OCI-LY1 (cell line): ENCODE measurements around the gene MIOX.

Experiments used
- H2AFZ ChIP-seq: fragments of 200-600 bp; sonication (generic), shearing (Covaris generic); 2 replicates; pipeline ENCODE4 v1.6.0; 2014; ENCODE audit warnings: antibody characterized with exemption, mild to moderate bottlenecking, low read length
- H3F3A ChIP-seq: fragments of 200-600 bp; sonication (generic), shearing (Covaris generic); 2 replicates; pipeline ENCODE4 v1.6.0; 2014; ENCODE audit warnings: mild to moderate bottlenecking, antibody characterized with exemption, low read length, moderate library complexity; ENCODE audit not compliant: insufficient read depth
- H3K27ac ChIP-seq: fragments of 200-600 bp; sonication (generic); 2 replicates; pipeline ENCODE4 v1.5.1; 2014; ENCODE audit warnings: low read length, mixed run types, mild to moderate bottlenecking, low read depth; ENCODE audit not compliant: poor library complexity, severe bottlenecking
- H3K27me3 ChIP-seq: fragments of 200-600 bp; sonication (generic); 2 replicates; pipeline ENCODE4 v1.6.0; 2014; ENCODE audit warnings: antibody characterized with exemption, mild to moderate bottlenecking, low read length, moderate library complexity; ENCODE audit not compliant: insufficient read depth
- H3K36me3 ChIP-seq: fragments of 200-600 bp; sonication (generic); 2 replicates; pipeline ENCODE4 v1.6.1; 2014; ENCODE audit warnings: mild to moderate bottlenecking, antibody characterized with exemption, low read length, moderate library complexity, mixed read lengths; ENCODE audit not compliant: insufficient read depth
- H3K4me1 ChIP-seq: fragments of 200-600 bp; sonication (generic); 2 replicates; pipeline ENCODE4 v1.5.1; 2014; ENCODE audit warnings: mild to moderate bottlenecking, low read length, moderate library complexity; ENCODE audit not compliant: insufficient read depth, severe bottlenecking
- H3K4me2 ChIP-seq: fragments of 200-600 bp; sonication (generic), shearing (Covaris generic); 2 replicates; pipeline ENCODE4 v1.6.1; 2014; ENCODE audit warnings: low read length
- H3K4me3 ChIP-seq: fragments of 200-600 bp; sonication (generic); 2 replicates; pipeline ENCODE4 v1.5.1; 2014; ENCODE audit warnings: low read length, low read depth, mild to moderate bottlenecking, mixed read lengths; ENCODE audit not compliant: poor library complexity, severe bottlenecking
- H3K79me2 ChIP-seq: fragments of 200-600 bp; shearing (Covaris generic); 2 replicates; pipeline ENCODE4 v1.6.1; 2016; ENCODE audit warnings: mixed run types, low read length, mixed read lengths; ENCODE audit not compliant: insufficient read depth
- H3K9ac ChIP-seq: fragments of 200-600 bp; sonication (generic), shearing (Covaris generic); 2 replicates; pipeline ENCODE4 v1.6.1; 2014; ENCODE audit warnings: mild to moderate bottlenecking, low read length, mixed read lengths
- H3K9me2 ChIP-seq: fragments of 200-600 bp; sonication (generic), shearing (Covaris generic); 2 replicates; pipeline ENCODE4 v1.6.1; 2014; ENCODE audit warnings: low read depth, mild to moderate bottlenecking, low read length, mixed read lengths
- H3K9me3 ChIP-seq: fragments of 200-600 bp; shearing (Covaris generic); 2 replicates; pipeline ENCODE4 v1.6.1; 2014; ENCODE audit warnings: low read length, mixed read lengths
- H4K20me1 ChIP-seq: fragments of 200-600 bp; sonication (generic), shearing (Covaris generic); 2 replicates; pipeline ENCODE4 v1.6.0; 2016; ENCODE audit warnings: mild to moderate bottlenecking, low read length; ENCODE audit not compliant: insufficient read depth
- EZH2 ChIP-seq: fragments of 200-600 bp; sonication (generic), shearing (Covaris generic); IDR thresholded peaks from 2 replicates; pipeline ENCODE4 v1.8.0; 2017; ENCODE audit warnings: borderline replicate concordance, mixed run types, mild to moderate bottlenecking, antibody characterized with exemption, low read length, moderate library complexity, mixed read lengths
- TF ChIP-seq, protein P1 (sequence below): fragments of 200-600 bp; sonication (generic), shearing (Covaris generic); IDR thresholded peaks from 2 replicates; pipeline ENCODE4 v1.5.1; 2017; ENCODE audit warnings: mild to moderate bottlenecking, antibody characterized with exemption, low read length, moderate library complexity, mixed read lengths

The MIOX gene

DNA sequence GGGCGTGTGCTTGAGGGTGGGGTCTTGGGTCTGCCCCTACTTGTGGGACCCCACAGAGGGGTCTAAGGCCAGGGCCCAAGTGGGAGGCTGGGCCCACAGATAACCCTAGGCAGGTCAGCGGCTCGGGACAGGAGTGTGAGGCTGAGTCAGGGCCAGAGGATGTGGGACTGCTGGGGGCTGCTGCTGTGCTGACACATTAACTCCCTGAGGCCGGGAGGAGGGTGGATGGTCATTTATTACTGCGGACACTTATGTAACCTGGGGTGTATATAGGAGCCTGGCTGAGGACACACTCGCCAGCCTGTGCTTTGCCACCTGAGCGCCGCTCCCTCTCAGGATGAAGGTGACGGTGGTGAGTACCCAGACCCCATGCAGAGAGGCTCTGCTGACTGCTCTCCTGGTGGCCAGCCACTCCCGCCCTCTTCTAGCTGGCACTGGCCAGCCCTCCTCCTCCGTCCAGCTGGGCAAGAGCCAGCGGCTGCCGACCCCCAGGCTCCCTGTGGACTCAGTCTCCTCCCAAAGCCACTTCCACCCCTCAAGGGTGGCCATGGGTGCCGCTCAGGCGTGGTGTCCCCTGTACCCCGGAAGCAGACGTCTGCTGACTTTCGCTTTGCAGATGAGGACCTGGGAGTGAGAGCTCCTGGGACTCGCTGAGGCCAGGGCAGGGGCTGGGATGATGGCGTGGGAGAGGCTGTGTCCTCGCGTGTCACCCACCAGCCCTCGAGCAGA, at the start of gene MIOX:
MIOX (plus strand) TSS at position 299 of the 729 bp plus-strand sequence; CDS start at position 338, 39 bp downstream.
- H3K36me3 ChIP-seq: no peaks in the 10 kb centered on the region
- H3F3A ChIP-seq: no peaks in the 10 kb centered on the region
- no peaks in the 10 kb centered on the region for H3K27me3 ChIP-seq
- H3K27ac ChIP-seq: no peak within 1 kb of the TSS
- H3K4me2 ChIP-seq: peak within 1 kb of the TSS; percentile 49
- no peak within 1 kb of the TSS; the same call in 1 of the 2 replicates for H2AFZ ChIP-seq
- H3K9me3 ChIP-seq: no peaks in the 10 kb centered on the region
- H3K9ac ChIP-seq: peak within 1 kb of the TSS; percentile 25; the same call in 1 of the 2 replicates
- no peaks in the 10 kb centered on the region for H3K79me2 ChIP-seq
- TF ChIP-seq, protein P1, sequence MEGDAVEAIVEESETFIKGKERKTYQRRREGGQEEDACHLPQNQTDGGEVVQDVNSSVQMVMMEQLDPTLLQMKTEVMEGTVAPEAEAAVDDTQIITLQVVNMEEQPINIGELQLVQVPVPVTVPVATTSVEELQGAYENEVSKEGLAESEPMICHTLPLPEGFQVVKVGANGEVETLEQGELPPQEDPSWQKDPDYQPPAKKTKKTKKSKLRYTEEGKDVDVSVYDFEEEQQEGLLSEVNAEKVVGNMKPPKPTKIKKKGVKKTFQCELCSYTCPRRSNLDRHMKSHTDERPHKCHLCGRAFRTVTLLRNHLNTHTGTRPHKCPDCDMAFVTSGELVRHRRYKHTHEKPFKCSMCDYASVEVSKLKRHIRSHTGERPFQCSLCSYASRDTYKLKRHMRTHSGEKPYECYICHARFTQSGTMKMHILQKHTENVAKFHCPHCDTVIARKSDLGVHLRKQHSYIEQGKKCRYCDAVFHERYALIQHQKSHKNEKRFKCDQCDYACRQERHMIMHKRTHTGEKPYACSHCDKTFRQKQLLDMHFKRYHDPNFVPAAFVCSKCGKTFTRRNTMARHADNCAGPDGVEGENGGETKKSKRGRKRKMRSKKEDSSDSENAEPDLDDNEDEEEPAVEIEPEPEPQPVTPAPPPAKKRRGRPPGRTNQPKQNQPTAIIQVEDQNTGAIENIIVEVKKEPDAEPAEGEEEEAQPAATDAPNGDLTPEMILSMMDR: no peak
- TF ChIP-seq EZH2: no peak
- peak within 1 kb of the TSS; percentile 19 for H3K4me3 ChIP-seq
- H3K9me2 ChIP-seq: no peaks in the 10 kb centered on the region
- peaks cover 34% of the 10 kb centered on the region for H3K4me1 ChIP-seq
- no peaks in the 10 kb centered on the region for H4K20me1 ChIP-seq

DNA sequence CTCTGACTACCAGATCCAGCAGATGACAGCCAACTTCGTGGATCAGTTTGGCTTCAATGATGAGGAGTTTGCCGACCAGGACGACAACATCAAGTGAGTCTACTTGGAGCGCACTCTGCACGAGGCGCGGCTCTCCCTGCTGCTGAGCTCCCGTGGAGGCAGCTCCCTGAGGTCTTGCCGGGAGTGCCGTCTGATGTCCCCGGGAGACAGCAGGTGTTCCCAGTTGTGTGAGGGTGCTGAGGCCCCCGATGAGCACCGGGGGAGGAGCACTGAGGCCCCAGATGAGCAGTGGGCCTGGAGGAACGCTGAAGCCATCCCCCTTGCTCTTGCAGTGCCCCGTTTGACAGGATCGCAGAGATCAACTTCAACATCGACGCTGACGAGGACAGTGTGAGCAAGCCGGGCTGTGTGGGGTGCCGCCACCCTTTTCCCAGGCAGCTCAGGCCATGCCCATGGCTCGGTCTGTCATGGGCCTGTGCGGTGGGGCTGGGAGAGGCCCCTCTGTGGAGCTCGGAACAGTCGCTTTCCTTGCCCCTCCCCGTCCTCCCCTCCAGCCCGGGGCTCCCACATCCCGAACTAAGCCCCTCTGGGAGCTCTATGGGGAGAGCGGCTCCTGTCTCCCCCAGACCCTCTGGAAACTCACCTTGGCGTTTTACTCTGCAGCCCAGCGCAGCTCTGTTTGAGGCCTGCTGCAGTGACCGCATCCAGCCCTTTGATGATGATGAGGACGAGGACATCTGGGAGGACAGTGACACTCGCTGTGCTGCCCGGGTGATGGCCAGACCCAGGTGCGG, 49.0 kb upstream of the MIOX start:
- H2AFZ ChIP-seq: no peak overlapping the region
- no peaks in the 10 kb centered on the region for H3K9me2 ChIP-seq
- no peak overlapping the region for H3K4me2 ChIP-seq
- H3K79me2 ChIP-seq: no peaks in the 10 kb centered on the region
- no peaks in the 10 kb centered on the region for H3K9me3 ChIP-seq
- TF ChIP-seq, protein P1: no peak
- no peak for TF ChIP-seq EZH2
- no peaks in the 10 kb centered on the region for H3F3A ChIP-seq
- H3K9ac ChIP-seq: no peak overlapping the region
- no peaks in the 10 kb centered on the region for H3K4me1 ChIP-seq
- H3K27me3 ChIP-seq: no peaks in the 10 kb centered on the region
- no peak overlapping the region for H3K4me3 ChIP-seq
- no peaks in the 10 kb centered on the region for H4K20me1 ChIP-seq
- no peak overlapping the region for H3K27ac ChIP-seq
- H3K36me3 ChIP-seq: peaks cover 72% of the 10 kb centered on the region

DNA sequence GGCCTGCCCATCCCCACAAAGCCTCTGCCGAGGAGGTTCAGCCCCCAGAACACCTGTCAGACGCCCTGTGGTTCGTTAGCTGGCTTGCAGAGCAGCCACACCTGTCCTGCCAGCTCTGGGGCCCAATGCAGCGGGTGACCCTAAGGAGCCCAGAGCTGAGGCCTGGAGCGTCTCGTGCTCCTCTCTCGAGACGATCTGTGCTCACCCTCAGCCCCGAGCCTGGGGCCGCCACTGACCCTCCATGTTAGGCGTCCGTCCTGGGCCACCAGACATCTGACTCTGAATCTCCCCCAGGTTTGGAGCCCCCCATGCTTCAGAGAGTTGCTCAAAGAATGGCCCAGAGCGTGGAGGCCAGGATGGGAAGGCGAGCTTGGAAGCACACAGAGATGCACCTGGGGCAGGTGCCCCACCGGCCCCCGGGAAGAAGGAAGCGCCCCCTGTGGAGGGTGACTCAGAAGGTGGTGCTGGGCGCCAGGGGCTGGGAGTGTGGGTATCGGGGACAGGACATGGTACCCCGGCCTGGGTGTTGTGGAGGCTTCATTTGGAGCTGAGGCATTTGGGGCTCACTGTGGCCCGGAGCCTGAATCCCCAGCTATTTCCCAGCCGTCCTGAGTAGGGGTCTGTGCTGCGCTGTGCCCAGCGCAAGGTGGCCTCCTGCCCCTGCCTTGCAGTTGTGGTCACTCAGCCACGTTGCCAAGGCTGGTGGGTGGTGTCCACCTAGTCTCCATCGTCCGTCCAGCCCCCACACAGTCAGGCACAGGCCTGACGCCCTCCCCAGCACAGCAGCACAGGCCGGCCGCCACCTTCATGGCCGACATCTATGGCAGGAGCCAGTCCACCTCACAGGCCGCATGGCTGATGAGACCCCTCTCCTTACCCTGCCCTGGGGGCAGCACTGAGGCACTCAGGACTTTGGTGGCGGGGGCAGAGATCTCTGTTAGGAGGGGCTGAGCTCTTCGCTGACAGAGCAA, 48.1 kb upstream of the MIOX start:
- Histone ChIP-seq H3F3A (no peaks in the 10 kb centered on the region), H4K20me1 (no peaks in the 10 kb centered on the region), H3K9ac (no peak overlapping the region), H3K4me3 (no peak overlapping the region), H3K27ac (no peak overlapping the region), H3K79me2 (no peaks in the 10 kb centered on the region), H3K4me2 (no peak overlapping the region), H3K4me1 (peaks cover 5% of the 10 kb centered on the region), H2AFZ (no peak overlapping the region), H3K9me2 (no peaks in the 10 kb centered on the region), H3K27me3 (no peaks in the 10 kb centered on the region), H3K36me3 (peaks cover 79% of the 10 kb centered on the region), H3K9me3 (no peaks in the 10 kb centered on the region)
- TF ChIP-seq, protein P1: no peak
- no peak for TF ChIP-seq EZH2
